Measurements from ENCODE around the gene POLD2. TPM values are rescaled to one million over a fixed set of nuclear protein-coding genes. Genes with fewer than 3 reads are reported as not detected.

POLD2 gene
- total RNA-seq, 4 donors from 2014 or later: 58.7 to 80.5 (median 66.1) TPM

GRCh38 chr7:44071726-44072363, 51.5 kb downstream of the POLD2 start:
- Histone ChIP-seq H3K27ac (no peak overlapping the region), H3K9me3 (no peaks in the 10 kb centered on the region), H3K36me3 (peaks cover 28% of the 10 kb centered on the region), H3K4me3 (no peak overlapping the region), H3K4me1 (peaks cover 41% of the 10 kb centered on the region), H3K27me3 (no peaks in the 10 kb centered on the region)
- WGBS: 71% methylated on average over 9 of the region's 9 CpGs
- TF ChIP-seq EP300 (IDR thresholded peaks at IDR 0.05) (no peak), CTCF (IDR thresholded peaks at IDR 0.05) (no peak), POLR2A (IDR thresholded peaks at IDR 0.05) (no peak), POLR2AphosphoS5 (IDR thresholded peaks at IDR 0.05) (no peak)
- no peak for DNase-seq (ENCODE audit: low spot score in 2 of 2)

GRCh38 chr7:44068054-44068453, 55.3 kb downstream of the POLD2 start:
- WGBS: 71% methylated on average over 7 of the region's 7 CpGs
- Histone ChIP-seq H3K4me1 (peaks cover 43% of the 10 kb centered on the region), H3K4me3 (no peak overlapping the region), H3K9me3 (no peaks in the 10 kb centered on the region), H3K27ac (no peak overlapping the region), H3K27me3 (no peaks in the 10 kb centered on the region), H3K36me3 (peaks cover 3% of the 10 kb centered on the region)
- no peak for DNase-seq (ENCODE audit: low spot score in 2 of 2)
- no peak for TF ChIP-seq CTCF (IDR thresholded peaks at IDR 0.05)
- no peak for TF ChIP-seq POLR2AphosphoS5 (IDR thresholded peaks at IDR 0.05)
- no peak for TF ChIP-seq POLR2A (IDR thresholded peaks at IDR 0.05)
- no peak for TF ChIP-seq EP300 (IDR thresholded peaks at IDR 0.05)

GRCh38 chr7:44067064-44067951, 56.0 kb downstream of the POLD2 start:
- H3K4me3 ChIP-seq: no peak overlapping the region
- peaks cover 36% of the 10 kb centered on the region for H3K4me1 ChIP-seq
- H3K36me3 ChIP-seq: peaks cover 3% of the 10 kb centered on the region
- H3K9me3 ChIP-seq: no peaks in the 10 kb centered on the region
- TF ChIP-seq POLR2A (IDR thresholded peaks at IDR 0.05) (no peak), POLR2AphosphoS5 (IDR thresholded peaks at IDR 0.05) (no peak), CTCF (IDR thresholded peaks at IDR 0.05) (no peak), EP300 (IDR thresholded peaks at IDR 0.05) (no peak)
- no peak overlapping the region for H3K27ac ChIP-seq
- H3K27me3 ChIP-seq: no peaks in the 10 kb centered on the region
- peak; percentile 55 to 58 for DNase-seq (ENCODE audit: low spot score in 2 of 2)
- 85% methylated on average over 11 of the region's 11 CpGs for WGBS

GRCh38 chr7:44066494-44067063, 56.8 kb downstream of the POLD2 start:
- Histone ChIP-seq H3K4me1 (peaks cover 29% of the 10 kb centered on the region), H3K36me3 (peaks cover 10% of the 10 kb centered on the region), H3K27me3 (no peaks in the 10 kb centered on the region), H3K4me3 (no peak overlapping the region), H3K27ac (no peak overlapping the region), H3K9me3 (no peaks in the 10 kb centered on the region)
- no peak for TF ChIP-seq EP300 (IDR thresholded peaks at IDR 0.05)
- no peak for TF ChIP-seq POLR2A (IDR thresholded peaks at IDR 0.05)
- TF ChIP-seq CTCF (IDR thresholded peaks at IDR 0.05): no peak
- no peak for TF ChIP-seq POLR2AphosphoS5 (IDR thresholded peaks at IDR 0.05)
- peak; percentile 64 to 72 for DNase-seq (ENCODE audit: low spot score in 2 of 2)
- WGBS: 73% methylated on average over 3 of the region's 7 CpGs

GRCh38 chr7:44066111-44066460, 57.3 kb downstream of the POLD2 start:
- H3K4me3 ChIP-seq: no peak overlapping the region
- no peaks in the 10 kb centered on the region for H3K27me3 ChIP-seq
- no peaks in the 10 kb centered on the region for H3K9me3 ChIP-seq
- H3K36me3 ChIP-seq: peaks cover 15% of the 10 kb centered on the region
- H3K4me1 ChIP-seq: peaks cover 24% of the 10 kb centered on the region
- DNase-seq (ENCODE audit: low spot score in 2 of 2): peak; percentile 55 to 72
- H3K27ac ChIP-seq: no peak overlapping the region
- TF ChIP-seq POLR2A (IDR thresholded peaks at IDR 0.05) (no peak), POLR2AphosphoS5 (IDR thresholded peaks at IDR 0.05) (no peak), EP300 (IDR thresholded peaks at IDR 0.05) (no peak), CTCF (IDR thresholded peaks at IDR 0.05) (no peak)
- WGBS: 52% methylated on average over 6 of the region's 6 CpGs

Measured in suprapubic skin (tissue), 4 donors.